GM19395 (cell line): ENCODE data around the gene CD2.
"Not testable (repeated sequence)": the region's sequence is repeated elsewhere in the genome, so short reads cannot be mapped to it uniquely, and the experiment has no call there.

Source experiments
- ATAC-seq: cut with Tn5 transposase; IDR thresholded peaks from one replicate; pipeline ENCODE4 v1.9.1; 2021; ENCODE audit warnings: mild to moderate bottlenecking, moderate library complexity; ENCODE audit not compliant: unreplicated experiment

CD2 gene

DNA sequence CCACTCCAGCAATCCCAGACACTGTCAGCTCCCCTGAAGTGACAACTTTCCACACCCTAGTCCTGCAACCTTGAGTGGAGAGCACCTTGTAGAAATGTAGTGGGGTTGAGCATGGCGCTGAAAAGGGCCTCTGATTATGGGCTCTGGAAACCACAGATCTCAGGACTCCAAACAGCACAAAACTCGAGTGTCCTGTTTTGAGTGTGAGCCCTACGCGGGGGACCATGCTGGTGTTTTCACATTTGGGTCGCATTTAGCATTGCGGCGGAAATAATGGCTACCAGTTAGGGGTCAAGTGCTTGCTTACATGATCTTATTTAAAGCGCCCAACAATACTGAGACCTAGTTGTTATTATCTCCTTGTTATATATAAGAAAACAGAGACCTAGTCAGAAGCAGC, 1.9 kb downstream of the CD2 start:
- ATAC-seq, result not testable (repeated sequence)

DNA sequence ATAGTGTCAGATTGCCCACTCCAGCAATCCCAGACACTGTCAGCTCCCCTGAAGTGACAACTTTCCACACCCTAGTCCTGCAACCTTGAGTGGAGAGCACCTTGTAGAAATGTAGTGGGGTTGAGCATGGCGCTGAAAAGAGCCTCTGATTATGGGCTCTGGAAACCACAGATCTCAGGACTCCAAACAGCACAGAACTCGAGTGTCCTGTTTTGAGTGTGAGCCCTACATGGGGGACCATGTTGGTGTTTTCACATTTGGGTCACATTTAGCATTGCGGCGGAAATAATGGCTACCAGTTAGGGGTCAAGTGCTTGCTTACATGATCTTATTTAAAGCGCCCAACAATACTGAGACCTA, 4.2 kb downstream of the CD2 start:
- not testable (repeated sequence) for ATAC-seq

DNA sequence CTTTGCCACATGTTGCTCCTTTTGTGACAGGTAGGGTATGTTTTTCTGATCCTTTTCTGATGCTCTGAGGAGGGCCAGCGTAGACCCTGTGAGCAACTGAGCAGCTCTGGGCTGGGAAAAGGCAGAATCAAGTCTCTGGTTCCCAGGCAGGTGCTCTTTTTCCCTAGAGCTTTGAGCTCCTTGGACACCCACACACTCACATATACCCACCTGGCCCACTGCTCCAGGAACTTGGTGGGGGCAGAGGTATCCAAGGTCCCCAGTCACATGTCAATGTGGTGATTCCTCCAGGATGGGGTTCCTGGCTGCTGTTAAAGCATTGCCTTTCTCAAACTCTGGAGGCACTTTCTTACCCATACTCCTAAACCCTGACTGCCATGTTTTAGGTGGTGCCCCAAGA, 5.4 kb downstream of the CD2 start:
- ATAC-seq, result no peak

DNA sequence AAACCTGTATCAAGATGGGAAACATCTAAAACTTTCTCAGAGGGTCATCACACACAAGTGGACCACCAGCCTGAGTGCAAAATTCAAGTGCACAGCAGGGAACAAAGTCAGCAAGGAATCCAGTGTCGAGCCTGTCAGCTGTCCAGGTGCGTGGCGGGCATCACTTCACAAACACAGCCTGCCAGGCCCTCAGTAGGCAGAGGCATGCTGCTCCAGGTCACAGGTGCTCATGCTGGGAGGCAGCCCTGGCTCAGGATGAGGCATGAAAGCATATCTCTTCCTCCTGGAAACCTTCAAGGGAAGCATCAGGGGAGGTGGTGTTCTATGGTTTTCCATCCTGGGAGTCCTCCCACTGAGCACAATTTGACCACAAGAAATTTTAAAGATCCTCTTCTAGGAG, 6.3 kb downstream of the CD2 start:
- no peak for ATAC-seq

DNA sequence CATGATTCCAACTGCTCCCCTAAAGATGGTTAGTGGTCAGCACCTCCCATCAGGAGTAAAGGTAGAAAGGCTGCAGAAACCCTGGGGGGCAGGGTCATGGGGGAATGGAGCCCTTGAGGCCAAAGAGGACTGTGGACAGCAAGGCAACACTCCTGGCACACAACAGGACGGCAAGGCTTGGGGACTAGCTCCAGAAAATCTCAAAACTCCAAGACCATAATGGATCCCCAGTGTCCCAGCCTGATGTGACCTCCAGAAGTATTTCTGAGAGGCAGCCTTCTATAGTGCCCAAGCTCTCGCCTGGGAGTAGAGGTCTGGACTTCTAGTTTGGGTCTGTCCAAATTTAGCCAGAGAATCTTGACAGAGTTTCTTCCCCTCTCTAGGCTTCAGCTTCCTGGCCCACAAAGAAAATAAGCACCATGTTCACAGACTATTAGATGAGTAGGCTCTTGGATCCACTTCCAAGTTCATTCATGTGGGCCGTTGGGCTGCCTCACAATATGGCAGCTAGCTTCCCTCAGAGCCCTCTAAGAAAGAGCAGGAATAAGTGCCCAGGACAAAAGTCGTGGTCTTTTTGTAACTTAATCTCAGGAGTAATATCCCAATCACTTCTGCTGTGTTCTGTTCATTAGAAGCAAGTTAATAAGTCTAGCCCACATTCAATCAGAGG, 6.9 kb downstream of the CD2 start:
- ATAC-seq, result no peak

DNA sequence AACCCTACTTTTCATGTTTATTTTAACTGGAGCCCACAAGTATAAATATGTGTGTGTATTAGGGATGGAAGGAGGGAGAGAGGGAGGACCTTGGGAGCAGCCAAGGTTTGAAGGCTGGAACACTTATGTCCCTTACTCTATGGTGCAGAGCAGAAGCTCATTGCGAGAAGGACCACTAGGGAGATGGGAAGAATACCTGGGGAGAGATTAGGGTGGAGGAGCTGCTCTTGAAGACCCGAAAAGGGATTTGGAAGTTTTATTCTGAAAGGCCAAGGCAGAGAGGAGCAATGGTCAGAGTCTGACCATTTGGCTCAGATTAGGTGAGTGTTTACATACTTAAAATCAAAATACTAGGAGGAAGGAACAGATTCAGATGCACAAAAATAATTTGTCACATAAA, 8.1 kb downstream of the CD2 start:
- ATAC-seq, result no peak

DNA sequence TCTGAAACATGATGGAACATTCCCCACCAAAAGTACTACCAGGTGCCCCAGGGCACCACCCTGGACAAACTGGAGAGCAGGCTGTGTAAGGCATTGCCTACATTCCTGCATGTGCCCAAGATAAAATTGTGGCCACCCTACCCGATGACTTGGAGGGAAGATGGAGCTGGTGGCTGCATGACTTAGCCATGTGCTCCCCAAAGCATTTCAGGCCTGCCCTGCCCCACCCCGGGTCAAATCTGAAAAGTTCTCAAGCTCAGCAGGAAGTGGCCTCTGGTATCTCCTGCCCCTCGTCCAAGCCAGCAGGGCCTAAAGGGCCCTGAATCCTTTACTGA, 8.5 kb downstream of the CD2 start:
- ATAC-seq, result no peak

DNA sequence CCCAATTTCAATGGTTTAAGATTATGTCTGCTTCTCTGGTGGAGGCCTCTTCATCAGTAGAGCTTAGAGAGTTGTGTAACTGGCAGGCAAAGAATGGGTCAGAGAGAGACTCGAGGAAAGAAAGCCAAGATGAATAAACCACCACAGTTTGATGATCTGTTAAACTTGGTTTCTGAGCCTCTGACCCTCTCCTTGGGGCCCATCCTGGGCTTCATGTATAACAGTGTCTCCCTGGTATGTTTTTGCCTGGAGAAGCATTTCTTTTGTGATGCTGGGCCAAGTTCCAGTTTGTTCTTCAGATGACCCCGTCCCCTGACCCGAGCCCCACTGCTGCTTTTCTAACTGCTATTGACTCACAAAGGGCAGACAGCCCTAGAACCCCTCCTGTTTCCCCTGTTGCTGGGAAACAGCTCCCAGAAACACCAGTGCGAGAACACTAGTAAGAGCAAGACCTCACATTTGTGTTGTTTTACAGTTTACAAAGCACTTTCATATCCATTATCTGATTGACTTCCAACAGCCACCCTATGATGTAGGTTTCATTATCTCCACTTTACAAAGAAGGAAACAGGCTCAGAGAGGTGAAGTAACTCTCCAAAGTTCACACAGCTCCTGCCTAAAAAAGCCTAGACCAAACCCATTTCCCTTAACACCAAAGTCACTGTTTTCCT, 9.0 kb downstream of the CD2 start:
- no peak for ATAC-seq

DNA sequence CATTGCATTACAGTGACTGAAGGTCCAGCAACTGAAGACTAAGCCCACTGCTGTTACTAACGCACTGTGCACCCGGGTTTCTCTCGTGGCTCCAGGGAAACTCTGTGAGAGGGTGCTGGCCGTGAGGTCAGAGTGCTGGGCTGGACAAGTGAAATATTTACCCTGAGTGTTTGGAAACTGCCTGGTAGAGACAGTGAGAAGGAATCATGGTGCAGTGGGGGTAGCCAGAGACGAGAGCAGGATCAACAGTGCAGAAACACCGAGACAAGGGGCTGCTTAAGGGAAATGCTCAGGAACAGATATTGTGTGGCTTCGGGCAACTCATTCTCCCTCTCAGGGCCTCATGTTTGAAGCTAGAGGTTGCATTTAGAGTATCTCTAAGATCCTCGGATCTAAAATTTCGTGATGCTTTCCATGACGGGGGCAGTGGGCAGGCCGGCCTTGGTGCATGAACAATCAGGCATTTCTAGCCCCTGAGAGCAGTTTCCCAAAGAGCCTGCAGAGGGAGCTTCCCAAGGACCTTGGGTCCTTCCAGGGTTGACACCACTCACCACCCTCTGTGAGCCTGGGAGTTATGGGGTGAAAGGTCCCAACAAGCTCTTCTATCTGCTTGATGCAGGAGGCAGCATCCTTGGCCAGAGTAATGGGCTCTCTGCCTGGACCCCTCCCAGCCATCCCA, 9.7 kb downstream of the CD2 start:
- ATAC-seq, result no peak

DNA sequence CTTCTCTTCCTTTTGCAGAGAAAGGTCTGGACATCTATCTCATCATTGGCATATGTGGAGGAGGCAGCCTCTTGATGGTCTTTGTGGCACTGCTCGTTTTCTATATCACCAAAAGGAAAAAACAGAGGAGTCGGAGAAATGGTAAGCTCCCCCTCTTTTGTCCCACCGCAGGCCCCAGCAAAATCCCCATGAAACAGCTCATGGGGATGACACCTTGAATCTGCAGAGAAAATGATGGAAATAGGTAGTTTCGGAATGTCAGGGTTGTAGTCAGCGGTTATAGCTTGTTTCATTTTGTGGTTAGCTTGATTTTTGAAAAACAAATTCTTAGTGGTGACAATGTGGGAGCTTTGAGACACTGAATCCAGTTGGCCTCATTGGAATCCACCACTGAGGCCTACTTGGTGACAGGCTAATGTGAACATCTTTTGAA, 10.3 kb downstream of the CD2 start:
- no peak for ATAC-seq

DNA sequence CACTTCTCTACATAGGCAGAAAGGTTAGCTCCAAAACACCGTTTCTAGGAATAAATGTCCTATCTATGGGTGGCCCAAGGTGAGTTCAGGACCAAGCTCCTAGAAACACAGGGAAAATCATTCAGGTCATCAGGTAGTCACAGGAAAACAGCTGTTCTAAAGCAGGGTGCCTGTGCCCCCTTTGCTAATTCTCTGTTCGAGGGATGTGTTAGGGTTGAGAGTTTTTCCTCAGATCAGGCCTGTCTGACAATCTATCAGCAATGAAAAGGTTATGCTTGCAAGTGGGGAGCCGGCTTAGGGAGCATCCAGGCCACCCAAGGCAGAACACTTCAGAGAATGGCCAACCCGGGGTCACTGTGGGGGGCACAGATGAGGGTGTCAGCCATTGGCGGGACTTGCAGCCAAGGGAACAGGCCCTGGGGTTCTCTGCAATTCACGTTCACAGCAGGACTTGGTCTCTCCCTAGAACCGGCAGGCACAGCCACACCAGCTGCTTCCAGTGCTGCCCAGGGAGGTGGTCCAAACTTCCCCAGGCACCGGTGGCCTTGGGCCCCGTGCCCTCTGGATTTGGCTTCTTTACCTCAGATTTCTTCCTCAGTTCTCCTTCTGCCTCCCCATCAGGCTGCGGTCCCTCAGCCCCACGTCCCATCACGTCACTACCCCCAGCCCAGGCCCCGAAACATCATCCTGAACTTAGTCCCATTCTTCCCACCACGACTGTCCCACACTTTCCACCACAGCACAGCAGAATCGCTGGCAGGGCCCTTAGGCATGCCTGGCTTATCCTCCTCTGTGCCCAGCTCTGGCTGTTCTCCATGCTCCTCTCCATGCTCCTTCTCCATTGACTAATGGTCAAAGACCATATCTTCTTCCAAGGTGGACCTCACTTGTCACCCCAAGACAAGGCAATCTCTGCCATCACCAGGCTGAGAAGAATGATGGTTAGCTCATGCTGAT, 11.0 kb downstream of the CD2 start:
- no peak for ATAC-seq

DNA sequence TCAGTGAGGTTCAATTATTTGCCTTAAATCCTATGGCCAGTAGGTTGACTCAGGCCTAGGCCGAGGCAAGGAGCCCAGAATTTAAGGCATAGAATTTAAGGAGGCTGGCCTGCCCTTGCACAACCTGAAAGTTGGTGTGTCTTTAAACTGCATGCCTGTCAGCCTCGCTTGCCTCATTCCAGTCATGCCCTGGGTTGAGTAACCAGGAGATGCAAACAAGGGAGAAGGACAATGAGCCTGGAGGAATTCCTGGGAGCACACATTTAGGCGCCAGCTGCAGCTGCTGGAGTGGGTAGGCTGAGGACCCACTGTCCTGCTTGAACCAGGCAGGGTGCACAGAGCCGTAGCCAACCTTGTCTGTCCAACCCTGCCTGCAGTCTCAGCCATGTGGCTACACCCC, 11.7 kb downstream of the CD2 start:
- ATAC-seq, result no peak

DNA sequence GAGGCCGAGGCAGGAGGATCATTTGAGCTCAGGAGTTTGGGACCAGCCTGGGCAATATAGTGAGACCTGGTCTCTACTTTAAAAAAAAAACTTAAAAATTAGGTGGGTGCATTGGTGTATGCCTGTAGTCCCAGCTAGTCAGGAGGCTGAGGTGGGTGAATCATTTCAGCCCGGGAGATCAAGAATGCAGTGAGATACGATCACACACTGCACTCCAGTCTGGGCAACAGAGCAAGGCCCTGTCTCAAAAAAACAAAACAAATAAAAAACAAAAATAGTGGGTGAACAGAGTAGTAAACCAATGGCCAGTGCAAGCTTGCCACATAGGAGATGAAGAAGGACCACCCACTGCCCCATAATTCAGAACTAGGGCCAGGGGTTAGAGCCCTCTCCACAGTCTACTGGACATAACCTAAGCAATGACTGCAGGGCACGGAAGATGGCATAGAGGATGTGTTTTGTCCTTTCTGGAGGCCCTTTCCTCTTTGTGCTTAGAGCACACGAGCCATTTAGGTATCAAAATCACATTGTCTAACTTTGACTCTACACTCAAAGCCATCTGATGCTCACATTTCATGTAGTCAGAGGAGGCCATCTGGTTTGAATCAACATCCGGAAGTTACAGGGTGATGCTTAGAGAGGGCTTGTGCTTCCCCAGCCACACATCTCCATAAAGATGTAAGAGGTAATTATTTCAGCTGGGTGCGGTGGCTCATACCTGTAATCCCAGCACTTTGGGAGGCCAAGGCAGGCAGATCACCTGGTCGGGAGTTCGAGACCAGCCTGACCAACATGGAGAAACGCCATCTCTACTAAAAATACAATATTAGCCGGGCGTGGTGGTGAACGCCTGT, 12.6 kb downstream of the CD2 start:
- ATAC-seq, result no peak

DNA sequence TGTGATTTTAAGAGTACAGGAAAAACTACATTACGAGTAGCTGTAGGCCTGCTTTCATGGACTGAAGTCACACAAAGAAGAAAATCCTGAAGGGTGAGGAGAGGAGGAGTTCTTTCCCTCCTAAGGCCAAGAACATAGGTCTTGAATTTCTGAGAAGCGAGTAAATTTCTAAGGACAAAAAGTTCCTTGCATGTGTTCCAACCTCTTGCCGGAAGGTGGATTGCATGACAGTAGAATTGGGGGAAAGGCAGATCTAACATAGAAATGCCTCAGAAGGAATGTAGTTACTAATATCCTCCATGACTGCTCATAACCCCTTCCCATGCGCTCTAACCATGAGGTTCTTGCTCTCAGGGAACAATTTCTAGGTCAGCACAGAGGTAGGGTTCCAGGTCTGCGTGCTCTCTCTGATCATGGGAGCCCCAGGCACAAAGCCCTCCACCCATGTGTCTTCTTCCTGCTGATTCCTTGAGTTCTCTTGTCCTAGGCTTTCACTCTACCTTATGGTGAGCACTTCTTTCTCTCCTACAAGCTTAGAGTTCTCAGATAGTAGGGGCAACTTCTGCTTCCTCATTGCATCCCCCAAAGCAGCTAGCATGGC, 13.7 kb downstream of the CD2 start:
- ATAC-seq, result no peak

DNA sequence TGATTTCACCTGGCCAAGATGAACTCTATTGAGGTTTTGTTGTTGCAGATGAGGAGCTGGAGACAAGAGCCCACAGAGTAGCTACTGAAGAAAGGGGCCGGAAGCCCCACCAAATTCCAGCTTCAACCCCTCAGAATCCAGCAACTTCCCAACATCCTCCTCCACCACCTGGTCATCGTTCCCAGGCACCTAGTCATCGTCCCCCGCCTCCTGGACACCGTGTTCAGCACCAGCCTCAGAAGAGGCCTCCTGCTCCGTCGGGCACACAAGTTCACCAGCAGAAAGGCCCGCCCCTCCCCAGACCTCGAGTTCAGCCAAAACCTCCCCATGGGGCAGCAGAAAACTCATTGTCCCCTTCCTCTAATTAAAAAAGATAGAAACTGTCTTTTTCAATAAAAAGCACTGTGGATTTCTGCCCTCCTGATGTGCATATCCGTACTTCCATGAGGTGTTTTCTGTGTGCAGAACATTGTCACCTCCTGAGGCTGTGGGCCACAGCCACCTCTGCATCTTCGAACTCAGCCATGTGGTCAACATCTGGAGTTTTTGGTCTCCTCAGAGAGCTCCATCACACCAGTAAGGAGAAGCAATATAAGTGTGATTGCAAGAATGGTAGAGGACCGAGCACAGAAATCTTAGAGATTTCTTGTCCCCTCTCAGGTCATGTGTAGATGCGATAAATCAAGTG, 14.3 kb downstream of the CD2 start:
- no peak for ATAC-seq

DNA sequence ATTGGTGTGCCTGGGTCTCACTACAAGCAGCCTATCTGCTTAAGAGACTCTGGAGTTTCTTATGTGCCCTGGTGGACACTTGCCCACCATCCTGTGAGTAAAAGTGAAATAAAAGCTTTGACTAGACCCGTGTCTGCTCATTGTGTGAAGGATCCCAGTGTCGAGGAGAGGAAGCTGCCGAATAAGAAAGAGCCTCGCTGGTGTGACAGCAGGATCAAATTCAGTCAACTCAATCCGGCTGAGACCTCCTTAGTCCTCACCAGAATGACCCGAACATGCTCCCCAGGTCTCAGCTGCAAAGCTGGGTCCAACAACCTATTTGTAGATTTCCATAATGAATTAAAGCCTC, 14.8 kb downstream of the CD2 start:
- ATAC-seq, result peak; percentile 48

DNA sequence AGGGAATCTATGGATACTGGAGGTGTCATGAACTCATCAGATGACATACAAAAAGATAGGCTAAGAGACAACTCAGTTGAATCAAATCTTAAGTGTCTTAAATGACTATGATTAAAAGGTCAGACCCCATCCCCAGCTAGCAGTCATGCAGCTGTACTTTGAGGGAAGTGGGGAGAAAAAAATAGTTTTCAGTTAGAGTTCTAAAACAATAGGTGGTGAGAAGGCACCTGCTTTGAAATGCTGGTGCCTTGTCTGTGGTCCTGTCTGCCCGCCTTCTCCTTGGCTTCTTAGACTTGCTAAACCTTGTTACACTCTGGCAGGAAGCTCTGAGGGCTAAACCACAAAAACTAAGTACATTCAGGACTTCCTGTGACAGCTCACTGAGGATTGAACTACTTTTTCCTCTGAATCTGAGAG, 15.3 kb downstream of the CD2 start:
- ATAC-seq, result peak; percentile 90

DNA sequence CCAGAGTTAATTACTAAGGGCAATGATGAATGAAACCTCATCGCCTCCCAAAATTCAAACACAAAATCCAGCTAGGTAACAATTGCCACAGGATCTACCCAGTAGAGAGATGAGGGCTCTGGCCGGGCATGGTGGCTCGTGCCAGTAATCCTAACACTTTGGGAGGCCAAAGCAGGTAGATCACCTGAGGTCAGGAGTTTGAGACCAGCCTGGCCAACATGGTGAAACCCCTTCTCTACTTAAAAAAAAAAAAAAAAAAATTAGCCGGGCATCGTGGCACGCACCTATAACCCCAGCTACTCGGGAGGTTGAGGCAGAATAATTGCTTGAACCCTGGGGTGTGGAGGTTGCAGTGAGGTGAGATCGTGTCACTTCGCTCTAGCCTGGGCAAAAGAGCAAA, 15.8 kb downstream of the CD2 start:
- no peak for ATAC-seq

DNA sequence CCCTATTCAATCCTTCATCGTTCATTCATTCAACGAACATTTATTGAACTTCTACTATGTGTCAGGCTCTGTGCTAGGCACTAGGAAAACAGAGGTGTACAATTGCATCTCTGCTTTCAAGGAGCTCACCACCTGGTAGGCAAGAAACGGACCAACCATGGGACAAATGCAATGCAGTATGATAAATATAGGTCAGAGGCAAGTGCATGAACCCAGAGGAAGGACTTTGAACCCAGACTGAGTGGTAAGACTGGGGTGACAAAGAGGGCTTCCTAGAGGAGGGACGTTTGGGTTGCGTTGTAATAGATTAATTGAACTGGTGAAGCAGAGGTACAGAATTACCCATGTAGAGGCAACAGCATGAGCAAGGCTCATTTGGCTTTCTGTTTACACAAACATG, 16.4 kb downstream of the CD2 start:
- no peak for ATAC-seq
